GM12892 (cell line): ENCODE measurements around the gene ESPNL.

Experiments
- POLR2A ChIP-seq: IDR thresholded peaks from 2 replicates; pipeline ENCODE4 v1.6.1; 2011; ENCODE audit warnings: low read depth, low read length, control low read depth
- TAF1 ChIP-seq: IDR thresholded peaks from 2 replicates; pipeline ENCODE4 v1.6.1; 2011; ENCODE audit warnings: low read depth, mild to moderate bottlenecking, control low read depth, low read length, borderline replicate concordance

- no peak for TF ChIP-seq POLR2A
- TF ChIP-seq TAF1 = no peak
Observed at GRCh38 chr2:238100049-238100820, at the start of gene ESPNL.
